HG02981 (cell line): ENCODE data around the gene CCL20.
"Not testable (repeated sequence)": the region's sequence is repeated elsewhere in the genome, so short reads cannot be mapped to it uniquely, and the experiment has no call there.

Experiments
- ATAC-seq: cut with Tn5 transposase; IDR thresholded peaks from one replicate; pipeline ENCODE4 v1.9.1; 2021; ENCODE audit warnings: mild to moderate bottlenecking, moderate library complexity; ENCODE audit not compliant: unreplicated experiment

Gene CCL20

DNA sequence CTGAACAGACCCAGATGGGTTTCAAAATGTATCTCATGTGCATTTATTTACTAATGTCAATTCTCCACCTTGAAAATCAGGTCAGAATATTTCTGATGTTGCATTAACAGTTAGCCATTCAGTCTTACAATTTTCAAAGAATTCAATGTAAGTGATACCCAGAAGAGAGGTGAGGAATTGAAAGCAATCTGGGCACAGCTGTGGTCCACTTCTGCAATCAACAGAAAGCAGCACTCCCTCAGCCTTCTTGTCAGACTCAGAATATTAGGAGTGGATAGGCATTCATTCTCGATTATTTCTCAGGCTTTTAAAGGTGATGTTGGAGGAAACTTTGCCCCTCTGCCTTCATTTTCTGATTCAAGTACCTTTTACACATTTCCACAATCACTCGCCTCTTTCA is 15.7 kb downstream of the CCL20 start:
- ATAC-seq: no peak

DNA sequence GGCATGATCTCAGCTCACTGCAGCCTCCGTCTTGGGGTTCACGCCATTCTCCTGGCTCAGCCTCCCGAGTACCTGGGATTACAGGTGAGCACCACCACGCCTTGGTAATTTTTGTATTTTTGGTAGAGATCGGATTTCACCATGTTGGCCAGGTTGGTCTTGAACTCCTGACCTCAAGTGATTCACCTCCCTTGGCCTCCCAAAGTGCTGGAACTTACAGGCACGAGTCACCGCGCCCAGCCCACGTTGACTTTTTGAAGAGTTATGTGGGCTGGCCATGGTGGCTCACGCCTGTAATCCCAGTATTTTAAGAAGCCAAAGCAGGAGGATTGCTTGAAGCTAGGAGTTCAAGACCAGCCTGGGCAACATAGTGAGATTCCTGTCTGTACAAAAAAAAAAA is 20.8 kb downstream of the CCL20 start:
- ATAC-seq: no peak

DNA sequence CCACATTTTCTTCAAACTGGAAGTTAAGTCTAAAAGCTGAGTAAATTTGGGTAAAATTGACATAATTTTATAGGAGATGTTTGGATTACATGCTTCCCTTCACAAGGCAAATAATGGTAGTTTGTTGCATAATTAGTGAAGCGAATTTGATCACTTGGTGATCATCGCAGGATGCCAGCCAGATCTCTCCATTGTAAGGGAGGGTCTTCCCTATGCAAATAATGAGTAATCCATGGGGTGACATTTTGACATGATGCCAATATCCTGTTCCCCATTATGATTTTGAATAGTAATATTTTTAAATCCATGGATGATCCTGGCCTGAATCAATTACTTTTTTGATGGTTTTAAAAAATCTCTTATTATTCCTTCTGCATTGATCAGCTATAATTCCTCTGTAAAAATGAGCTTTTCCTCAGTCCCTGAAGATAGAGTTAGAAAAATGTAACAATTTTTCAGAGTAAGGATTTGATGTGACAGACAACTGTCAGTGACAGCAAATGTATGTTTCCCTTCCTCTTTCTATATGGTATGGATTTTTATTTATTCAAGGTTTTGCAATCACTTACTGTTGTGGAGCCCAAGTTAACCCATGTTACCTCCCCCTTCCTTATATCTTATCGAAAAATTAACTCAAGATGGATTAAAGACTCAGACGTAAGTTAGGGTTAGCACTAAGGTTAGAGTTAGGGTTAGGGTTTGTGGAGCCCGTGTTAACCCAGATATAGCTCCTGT is 21.4 kb downstream of the CCL20 start:
- no peak for ATAC-seq

DNA sequence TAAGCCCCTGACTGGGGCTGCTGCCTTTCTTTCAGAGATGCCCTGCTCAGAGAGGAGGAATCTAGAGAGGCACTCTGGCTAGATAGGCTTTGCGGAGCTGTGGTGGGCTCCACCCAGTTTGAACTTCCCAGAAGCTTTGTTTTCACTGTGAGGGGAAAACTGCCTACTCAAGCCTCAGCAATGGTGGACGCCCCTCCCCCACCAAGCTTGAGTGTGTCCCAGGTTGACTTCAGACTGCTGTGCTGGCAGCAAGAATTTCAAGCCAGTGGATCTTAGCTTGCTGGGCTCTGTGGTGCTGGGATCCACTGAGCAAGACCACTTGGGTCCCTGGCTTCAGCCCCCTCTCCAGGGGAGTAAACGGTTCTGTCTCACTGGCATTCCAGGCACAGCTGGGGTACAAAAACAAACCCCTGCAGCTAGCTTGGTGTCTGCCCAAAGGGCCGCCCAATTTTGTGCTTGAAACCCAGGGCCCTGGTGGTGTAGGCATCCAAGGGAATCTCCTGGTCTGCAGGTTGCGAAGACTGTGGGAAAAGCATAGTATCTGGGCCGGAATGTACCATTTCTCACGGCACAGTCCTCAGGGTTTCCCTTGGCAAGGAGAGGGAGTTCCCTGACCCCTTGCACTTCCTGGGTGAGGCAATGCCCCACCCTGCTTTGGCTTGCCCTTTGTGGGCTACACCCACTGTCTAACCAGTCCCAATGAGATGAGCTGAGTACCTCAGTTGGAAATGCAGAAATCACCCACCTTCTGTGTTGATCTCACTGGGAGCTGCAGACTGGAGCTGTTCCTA is 25.9 kb downstream of the CCL20 start:
- ATAC-seq: not testable (repeated sequence)

DNA sequence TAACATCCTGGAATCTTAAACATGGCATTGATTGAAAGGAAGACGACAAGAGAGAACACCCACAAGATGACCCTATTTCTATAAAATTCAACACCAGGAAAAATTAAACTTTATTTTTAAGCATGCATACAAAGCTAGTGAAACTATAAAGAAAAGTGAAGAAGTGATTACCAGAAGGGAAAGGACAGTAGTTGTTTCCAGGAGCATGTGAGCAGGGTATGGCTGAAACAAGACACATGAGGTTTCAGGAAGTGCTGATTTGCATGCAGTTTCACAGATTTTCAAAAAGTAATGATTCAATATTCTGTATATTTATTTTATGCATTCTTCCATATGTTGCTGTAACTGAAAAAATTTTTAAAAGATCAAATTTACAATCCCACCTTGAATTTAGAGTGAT is 33.2 kb downstream of the CCL20 start:
- no peak for ATAC-seq

DNA sequence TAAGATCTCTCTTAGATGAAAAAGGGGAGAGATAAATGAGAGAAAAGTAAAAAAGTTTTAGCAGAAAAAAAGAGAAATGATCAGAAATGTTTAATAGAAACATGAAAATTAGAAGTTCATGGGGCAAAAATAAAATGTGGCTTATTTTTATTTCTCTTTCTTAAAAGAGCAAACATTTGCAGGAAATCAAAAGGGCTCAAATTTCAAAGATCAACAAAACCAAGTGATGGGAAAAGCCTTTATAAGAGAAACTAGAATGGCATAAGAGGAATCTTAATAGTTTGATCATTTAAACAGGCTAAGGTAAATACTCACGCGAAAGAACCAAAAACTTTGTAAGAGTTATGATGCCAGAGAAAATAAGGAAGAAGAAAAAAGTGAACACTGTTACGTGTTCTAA is 34.5 kb downstream of the CCL20 start:
- ATAC-seq: no peak

DNA sequence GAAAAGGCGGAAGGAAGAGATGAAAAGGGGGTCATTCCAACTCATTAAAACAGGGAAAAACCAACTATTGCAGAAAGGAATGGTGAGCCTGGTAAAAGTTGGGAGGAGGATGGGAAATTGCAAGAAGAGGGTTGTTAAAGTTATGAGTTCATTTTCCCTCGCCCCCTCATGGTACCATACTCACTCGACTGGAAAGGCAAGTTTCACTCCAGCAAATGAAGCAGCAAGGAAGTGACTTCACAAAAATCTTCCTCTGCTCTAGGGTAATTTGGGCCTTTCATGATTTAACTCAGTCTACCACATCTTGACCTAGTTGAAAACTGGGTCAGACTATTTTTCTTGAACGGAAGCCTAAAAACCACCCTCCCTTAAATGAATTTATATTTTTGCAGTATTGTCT is 34.9 kb downstream of the CCL20 start:
- no peak for ATAC-seq

DNA sequence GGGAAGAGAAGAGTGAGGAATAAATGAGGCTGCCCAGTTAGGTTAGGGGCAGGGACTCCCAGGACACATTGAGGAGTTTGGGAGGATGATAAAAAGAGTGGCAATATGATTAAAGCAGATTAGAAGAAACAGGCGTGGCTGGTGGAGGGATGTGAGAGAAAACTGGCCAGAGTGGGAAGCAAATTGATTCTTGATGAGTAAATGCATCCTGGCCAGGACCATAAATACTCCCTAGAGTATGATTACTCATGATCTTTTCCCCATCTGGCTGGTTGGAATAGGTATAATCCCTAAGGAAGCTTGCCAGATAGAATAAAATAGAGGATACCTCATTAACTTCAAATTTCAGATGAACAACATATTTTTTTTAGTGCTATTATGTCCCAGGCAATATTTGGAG is 36.3 kb downstream of the CCL20 start:
- ATAC-seq: no peak

DNA sequence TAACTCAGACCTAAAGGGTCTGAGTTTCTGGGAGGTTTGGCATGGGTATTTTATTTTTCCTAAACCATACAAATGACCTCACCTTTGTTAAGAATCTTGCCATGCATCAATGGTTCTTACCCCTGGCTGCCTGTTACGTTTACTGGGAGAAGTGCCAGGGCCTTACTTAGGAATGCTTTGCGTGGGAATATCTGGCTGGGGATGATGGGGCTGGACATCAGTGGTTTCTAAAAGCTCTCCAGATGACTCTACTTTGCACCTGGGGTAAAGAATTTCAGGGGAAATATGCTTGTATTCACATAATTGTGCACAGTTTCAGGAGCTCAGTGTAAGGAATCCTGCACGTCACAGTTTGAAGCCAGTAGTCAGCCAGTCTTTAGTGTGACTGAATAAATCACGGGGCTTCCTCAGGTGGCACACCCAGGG is 39.6 kb downstream of the CCL20 start:
- no peak for ATAC-seq

DNA sequence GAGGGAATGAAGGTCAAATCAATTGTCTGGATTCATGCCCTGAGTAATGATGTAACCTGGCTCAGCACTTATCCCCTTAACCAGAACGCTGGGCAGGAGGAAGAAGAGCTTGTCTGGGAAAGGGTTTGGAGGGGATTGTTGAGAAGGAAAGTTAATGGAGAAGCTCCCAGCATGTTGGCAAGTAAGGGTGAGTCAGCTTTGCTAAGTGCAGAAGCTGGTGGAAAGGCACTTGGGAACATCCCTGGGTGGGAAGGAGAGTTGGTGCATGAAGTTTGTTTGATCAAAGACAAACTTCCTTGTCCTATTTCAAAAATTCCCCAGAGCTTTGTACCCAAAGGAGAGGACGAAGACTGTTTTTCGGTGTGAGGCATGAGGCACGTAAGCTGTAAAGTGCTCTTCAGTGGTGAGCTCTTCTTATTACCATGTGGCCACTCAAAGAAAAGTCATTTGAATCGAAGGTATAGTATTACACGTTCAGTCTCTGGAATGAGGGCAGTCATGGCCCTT is 40.2 kb downstream of the CCL20 start:
- ATAC-seq: no peak

DNA sequence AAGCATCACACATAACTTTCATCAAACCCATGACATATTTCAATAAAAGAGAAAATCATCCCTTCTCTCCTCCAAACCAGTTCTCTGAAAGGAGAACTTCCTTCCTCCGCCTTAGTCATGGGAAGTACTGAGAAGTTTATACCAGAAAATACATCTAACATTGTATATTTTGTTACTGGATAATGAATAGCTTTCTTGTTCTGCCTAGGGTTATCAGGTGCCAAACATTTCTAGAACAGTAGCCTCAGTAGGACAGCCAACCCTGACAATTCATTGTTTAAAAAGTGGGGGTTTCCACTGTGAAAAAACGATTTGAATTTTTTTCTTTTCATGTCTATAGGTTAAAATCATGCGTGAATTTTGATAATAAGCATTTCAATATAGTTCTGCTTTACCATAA is 41.8 kb downstream of the CCL20 start:
- no peak for ATAC-seq

DNA sequence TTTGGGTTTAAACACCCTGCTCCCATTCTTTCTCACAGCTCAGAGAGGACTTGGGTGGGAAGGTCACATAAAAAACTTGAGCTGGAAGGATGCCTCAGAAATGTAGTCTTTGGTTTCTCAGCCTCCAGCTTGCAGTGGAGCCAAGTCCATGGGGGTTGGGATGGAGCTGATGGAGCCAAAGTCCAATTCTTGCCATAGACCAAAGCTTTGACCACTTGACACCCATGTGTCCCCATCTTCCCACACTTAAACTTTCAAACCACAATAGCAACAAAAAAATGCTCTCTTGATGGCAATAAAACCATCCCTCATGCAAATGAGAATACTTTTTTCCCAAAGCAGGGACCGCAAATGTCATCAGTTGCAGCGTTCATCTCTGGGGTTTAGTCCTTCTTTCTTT is 43.1 kb downstream of the CCL20 start:
- no peak for ATAC-seq

DNA sequence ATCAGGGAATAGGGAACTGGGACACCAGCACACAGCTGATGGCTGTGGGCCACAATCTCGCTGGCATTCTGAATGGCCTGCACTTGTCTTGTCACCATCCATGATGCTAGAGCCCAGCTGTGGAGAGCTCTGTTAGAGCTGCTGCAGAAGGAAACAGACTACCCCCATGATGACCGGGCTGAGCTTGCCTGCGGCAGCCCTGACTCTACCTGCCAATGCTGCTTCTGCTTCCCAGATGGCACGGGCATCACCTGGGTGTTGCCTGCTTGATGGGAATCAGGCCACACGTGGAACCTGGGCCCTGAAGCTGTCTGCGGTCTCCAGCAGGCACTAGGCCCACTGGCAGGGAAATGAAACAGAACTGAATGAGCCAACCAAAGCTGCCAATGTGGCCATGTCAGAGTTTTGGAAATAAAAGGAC is 46.6 kb downstream of the CCL20 start:
- ATAC-seq: no peak

DNA sequence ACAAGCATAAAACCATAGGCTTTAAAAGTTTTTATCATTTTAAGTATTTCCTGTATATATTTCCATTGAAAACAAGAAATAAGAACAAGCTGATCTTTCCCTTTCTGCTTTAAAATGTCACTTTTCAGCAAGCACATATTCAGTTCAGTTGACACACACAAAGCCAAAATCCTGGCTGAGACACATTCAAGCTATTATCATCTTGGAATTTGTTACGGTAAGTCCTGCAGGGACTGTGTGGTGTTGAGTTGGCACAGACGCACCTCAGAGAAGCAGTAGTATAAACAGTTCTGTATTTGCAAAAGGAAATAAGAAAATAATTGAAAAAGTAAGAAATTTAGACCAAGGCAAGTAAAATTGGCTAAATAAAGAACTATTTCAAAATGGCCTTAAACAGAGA is 47.4 kb downstream of the CCL20 start:
- ATAC-seq: no peak

DNA sequence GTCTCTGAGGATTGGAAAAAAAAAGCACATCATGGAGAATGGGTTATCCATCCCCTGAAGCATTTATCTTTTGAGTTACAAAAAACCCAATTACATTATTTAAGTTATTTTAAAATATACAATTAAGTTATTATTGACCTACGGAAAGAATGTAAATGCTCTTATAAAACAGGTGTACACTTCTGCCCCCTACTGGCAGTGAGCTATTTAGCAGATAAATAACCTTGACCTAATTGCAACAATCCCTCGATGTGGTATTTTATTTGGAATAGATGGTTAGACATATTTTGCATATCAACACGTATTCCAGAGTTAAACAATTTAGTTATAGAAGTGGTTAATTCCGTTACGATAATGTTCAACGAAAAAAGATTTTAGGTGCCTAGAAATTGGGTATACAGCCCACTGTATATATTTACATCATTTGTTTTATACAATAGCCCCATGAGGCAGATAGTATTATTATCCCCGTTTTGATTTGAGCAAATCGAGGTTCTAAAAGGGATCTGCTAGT is 48.6 kb downstream of the CCL20 start:
- no peak for ATAC-seq

DNA sequence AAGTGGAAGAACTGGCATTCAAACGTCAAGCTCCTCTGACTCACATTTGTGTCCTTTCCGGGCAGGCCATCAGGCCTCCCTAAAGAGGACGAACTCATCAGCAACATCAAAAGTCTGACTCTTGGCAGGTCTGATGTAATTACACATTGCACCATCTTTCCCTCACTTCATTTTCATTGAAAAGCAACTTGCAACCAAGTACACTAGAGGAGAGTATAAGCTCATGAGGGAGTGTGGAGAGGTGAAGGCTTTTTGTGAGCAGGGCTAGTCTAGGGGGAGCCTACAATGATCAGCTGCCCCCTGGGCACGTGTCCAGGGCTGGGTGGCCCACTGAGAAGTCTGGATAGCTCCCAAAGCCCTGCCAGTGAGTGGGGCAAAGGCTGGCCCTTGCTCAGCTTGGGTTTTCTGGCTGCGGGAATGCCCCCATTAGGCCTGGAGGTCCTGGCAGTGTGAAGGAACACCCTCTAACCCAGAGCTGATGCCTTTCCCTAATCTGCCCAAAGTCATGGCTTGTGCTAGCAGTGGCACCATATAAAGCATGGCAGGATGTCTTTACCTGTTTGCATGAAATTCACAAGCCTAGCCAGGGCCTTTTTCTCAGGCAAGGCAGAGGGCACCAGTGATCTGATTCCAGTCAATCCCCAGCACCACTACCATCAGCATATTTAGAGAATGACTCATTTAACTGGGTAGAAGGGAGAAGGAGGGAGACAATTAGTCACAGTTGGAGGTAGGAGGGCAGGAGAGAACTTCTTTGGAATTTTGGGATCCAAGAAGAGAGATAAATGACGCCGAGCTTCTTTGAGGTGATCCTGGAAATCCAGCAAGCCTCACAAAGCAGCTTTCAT is 49.3 kb downstream of the CCL20 start:
- no peak for ATAC-seq

DNA sequence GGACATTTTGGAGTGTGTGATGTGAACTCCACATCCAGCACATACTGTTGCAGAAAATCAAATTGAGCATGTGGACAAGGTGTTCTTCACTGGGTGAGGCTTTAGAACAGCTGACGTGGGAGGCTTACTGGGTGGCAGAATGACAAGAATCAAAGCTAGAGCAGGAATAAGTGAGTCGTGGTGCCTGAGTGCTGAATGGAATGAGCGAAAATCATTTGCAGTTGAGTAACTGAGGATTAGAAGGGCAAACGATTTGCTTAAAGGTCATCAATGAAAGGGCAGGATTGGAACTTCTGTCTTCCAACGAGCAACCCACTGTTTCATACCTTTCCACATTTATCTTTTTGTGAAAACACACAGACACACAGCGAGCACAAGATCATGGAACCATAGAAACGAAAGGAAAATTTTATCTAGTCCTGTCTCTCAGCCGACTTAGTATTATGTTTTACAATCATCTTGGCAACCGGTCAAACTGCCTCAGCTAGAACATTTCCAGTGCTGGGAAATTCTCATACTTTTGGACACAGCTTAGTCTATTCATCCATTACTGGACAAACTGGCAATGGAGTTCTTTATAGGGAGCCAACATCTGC is 50.6 kb downstream of the CCL20 start:
- ATAC-seq: no peak

DNA sequence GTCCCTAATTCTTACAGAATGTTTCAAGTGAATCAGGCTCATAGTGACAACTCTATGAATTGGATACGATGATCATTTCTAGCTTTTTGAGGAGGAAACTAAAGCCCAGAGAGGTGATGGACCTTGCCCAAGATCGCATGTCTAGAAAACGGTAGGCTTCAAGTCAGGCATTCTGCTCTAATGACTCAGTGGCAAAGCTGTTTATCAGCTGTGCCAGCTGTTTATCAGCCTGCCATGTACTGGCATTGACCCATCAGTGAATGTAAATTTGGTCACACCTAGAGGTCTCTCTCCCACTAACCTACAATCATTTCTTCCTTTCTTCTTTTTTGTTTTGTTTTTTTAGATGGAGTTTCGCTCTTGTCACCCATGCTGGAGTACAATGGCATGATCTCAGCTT is 51.6 kb downstream of the CCL20 start:
- no peak for ATAC-seq
